Osteoblast (primary cell): Measurements from ENCODE around the gene RAD50. TPM values are rescaled to one million over a fixed set of nuclear protein-coding genes. Genes with fewer than 3 reads are reported as not detected.

Source experiments
- DNase-seq: peaks from one replicate; pipeline ENCODE4 v3.0.0; 2011; ENCODE audit warnings: low spot score, mixed read lengths; ENCODE audit not compliant: insufficient read length; ENCODE audit errors: missing footprints
- H2AFZ ChIP-seq: 2 replicates; pipeline ENCODE4 v1.6.0; 2011; ENCODE audit warnings: mild to moderate bottlenecking, low read length
- H3K27ac ChIP-seq: 2 replicates; pipeline ENCODE4 v1.5.1; 2011; ENCODE audit warnings: mild to moderate bottlenecking, low read depth, low read length, moderate library complexity
- H3K27me3 ChIP-seq: 2 replicates; pipeline ENCODE4 v1.6.0; 2012; ENCODE audit warnings: mild to moderate bottlenecking, control low read depth, inconsistent platforms, low read length, moderate library complexity; ENCODE audit not compliant: insufficient read depth
- H3K36me3 ChIP-seq: 2 replicates; pipeline ENCODE4 v1.5.1; 2011; ENCODE audit warnings: mild to moderate bottlenecking, low read length, control low read depth, moderate library complexity; ENCODE audit not compliant: insufficient read depth
- H3K4me1 ChIP-seq: 2 replicates; pipeline ENCODE4 v1.5.1; 2011; ENCODE audit warnings: mild to moderate bottlenecking, low read length, control low read depth, moderate library complexity; ENCODE audit not compliant: insufficient read depth
- H3K4me2 ChIP-seq: 2 replicates; pipeline ENCODE4 v1.6.0; 2011; ENCODE audit warnings: mild to moderate bottlenecking, low read length; ENCODE audit not compliant: insufficient read depth
- H3K4me3 ChIP-seq: fragments of 200-600 bp; sonication (generic); 3 replicates; pipeline ENCODE4 v1.5.1; 2012; ENCODE audit warnings: mild to moderate bottlenecking, low read length, inconsistent platforms; ENCODE audit not compliant: insufficient read depth
- H3K79me2 ChIP-seq: 2 replicates; pipeline ENCODE4 v1.6.0; 2012; ENCODE audit warnings: mild to moderate bottlenecking, low read length, control low read depth, inconsistent platforms; ENCODE audit not compliant: insufficient read depth
- H3K9me3 ChIP-seq: 2 replicates; pipeline ENCODE4 v1.5.1; 2011; ENCODE audit warnings: low read depth, low read length, control low read depth
- H4K20me1 ChIP-seq: 2 replicates; pipeline ENCODE4 v1.6.0; 2012; ENCODE audit warnings: mild to moderate bottlenecking, low read length, control low read depth; ENCODE audit not compliant: insufficient read depth
- total RNA-seq: library from RNA; depleted of rRNA; stranded (reverse); fragments of >200 nt; gene quantifications from 2 replicates; pipeline ENCODE4 v1.2.3, GENCODE V29; 2012
- TF ChIP-seq, protein P1 (sequence below): IDR thresholded peaks from 2 replicates; pipeline ENCODE4 v1.5.1; 2011; ENCODE audit warnings: mild to moderate bottlenecking, low read depth, low read length, moderate library complexity; ENCODE audit errors: extremely low read depth

Gene RAD50
- total RNA-seq, 1 donor = 39.4 TPM

- H3K9me3 ChIP-seq = no peaks in the 10 kb centered on the region
- H3K4me1 ChIP-seq = no peaks in the 10 kb centered on the region
- H3K36me3 ChIP-seq = peaks cover 45% of the 10 kb centered on the region
- no peaks in the 10 kb centered on the region for H4K20me1 ChIP-seq
- no peaks in the 10 kb centered on the region for H3K27me3 ChIP-seq
- H3K79me2 ChIP-seq = no peaks in the 10 kb centered on the region
- H3K4me3 ChIP-seq = no peak overlapping the region
- TF ChIP-seq, protein P1, sequence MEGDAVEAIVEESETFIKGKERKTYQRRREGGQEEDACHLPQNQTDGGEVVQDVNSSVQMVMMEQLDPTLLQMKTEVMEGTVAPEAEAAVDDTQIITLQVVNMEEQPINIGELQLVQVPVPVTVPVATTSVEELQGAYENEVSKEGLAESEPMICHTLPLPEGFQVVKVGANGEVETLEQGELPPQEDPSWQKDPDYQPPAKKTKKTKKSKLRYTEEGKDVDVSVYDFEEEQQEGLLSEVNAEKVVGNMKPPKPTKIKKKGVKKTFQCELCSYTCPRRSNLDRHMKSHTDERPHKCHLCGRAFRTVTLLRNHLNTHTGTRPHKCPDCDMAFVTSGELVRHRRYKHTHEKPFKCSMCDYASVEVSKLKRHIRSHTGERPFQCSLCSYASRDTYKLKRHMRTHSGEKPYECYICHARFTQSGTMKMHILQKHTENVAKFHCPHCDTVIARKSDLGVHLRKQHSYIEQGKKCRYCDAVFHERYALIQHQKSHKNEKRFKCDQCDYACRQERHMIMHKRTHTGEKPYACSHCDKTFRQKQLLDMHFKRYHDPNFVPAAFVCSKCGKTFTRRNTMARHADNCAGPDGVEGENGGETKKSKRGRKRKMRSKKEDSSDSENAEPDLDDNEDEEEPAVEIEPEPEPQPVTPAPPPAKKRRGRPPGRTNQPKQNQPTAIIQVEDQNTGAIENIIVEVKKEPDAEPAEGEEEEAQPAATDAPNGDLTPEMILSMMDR = no peak
- no peak overlapping the region for H2AFZ ChIP-seq
- H3K27ac ChIP-seq = no peak overlapping the region
- no peak for DNase-seq
- no peak overlapping the region for H3K4me2 ChIP-seq
Observed at GRCh38 chr5:132641241-132641723, 84.5 kb downstream of the RAD50 start.

DNA sequence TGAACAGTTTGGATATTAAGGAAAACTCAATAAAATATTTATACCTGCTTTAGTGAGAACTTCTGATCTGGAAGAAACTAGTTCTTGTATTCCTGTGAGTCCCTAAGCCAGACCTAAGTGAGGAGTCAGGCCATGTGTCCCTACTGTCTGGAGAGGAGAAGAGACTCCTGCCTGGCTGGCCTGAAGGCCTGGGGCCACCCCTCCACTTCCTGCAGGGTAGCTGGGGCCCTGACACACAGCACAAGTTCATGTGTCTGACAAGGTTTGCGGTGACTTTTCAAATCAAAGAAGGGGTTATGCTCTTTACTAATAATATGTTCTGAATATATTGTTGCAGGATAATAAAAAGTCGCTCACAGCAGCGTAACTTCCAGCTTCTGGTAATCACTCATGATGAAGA, 85.1 kb downstream of the RAD50 start:
- no peaks in the 10 kb centered on the region for H3K79me2 ChIP-seq
- TF ChIP-seq, protein P1 = no peak
- no peak overlapping the region for H3K27ac ChIP-seq
- H3K27me3 ChIP-seq = no peaks in the 10 kb centered on the region
- H3K4me3 ChIP-seq = no peak overlapping the region
- H4K20me1 ChIP-seq = no peaks in the 10 kb centered on the region
- peaks cover 45% of the 10 kb centered on the region for H3K36me3 ChIP-seq
- no peaks in the 10 kb centered on the region for H3K4me1 ChIP-seq
- no peak overlapping the region for H2AFZ ChIP-seq
- H3K9me3 ChIP-seq = no peaks in the 10 kb centered on the region
- H3K4me2 ChIP-seq = no peak overlapping the region
- DNase-seq = no peak

DNA sequence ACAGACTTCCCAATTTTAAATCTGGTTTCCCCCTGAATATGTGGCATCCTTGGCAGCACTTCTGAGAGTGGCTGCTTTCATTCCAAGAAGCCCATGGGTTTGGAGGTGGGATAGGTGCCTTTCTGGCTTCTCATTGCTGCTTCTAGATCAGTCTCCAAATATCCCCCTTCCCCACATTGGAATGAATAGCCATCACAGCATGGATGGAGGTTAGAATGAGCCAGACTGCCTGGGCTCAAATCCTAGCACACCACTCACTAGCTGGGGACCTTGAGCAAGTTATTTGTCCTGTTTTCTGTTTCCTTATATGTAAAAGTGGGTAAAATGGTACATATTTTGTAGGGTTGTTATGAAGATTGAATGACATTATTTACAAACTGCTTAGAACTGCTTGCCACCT, 87.4 kb downstream of the RAD50 start:
- no peak for DNase-seq
- Histone ChIP-seq H4K20me1 (no peaks in the 10 kb centered on the region), H3K9me3 (no peaks in the 10 kb centered on the region), H3K36me3 (peaks cover 34% of the 10 kb centered on the region), H3K4me3 (no peak overlapping the region), H3K4me1 (no peaks in the 10 kb centered on the region), H3K27ac (no peak overlapping the region), H3K27me3 (no peaks in the 10 kb centered on the region), H2AFZ (no peak overlapping the region), H3K4me2 (no peak overlapping the region), H3K79me2 (no peaks in the 10 kb centered on the region)
- TF ChIP-seq, protein P1 = no peak

GRCh38 chr5:132646583-132647266, 89.9 kb downstream of the RAD50 start:
- Histone ChIP-seq H3K27me3 (no peaks in the 10 kb centered on the region), H3K9me3 (no peaks in the 10 kb centered on the region), H3K27ac (no peak overlapping the region), H3K4me1 (no peaks in the 10 kb centered on the region), H4K20me1 (no peaks in the 10 kb centered on the region), H3K36me3 (peaks cover 16% of the 10 kb centered on the region), H3K4me2 (no peak overlapping the region), H2AFZ (no peak overlapping the region), H3K4me3 (no peak overlapping the region), H3K79me2 (no peaks in the 10 kb centered on the region)
- TF ChIP-seq, protein P1 = no peak
- DNase-seq = no peak
